ENCODE measurements around the gene GSK3B.

GSK3B gene

DNA sequence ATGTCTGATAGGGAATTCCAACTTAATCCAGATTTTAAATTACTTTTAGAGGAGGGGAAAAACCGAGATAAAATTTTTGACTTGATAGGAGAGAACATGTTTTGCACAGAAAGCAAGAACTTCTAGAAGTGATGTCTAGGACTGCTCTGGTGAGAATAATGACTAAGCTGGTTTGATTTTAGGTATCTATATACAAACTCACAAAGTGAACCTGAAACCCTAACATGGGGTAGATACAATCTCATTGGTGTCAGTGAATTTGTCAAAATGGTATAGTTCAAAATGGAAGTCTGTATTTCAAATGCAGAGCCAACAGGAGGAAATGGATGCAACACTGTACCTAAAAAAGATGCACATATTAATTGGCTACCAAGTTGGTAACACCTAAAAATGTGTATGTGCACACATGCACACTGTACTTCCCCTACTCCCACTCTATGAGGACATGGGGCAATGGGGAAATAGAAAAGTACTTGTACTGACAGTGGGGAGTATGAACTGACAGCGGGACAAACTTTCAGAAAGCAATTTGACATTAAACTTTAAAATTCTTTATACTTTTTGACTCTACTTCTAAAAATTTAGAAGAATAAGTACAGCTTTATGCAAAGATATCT lies 259.4 kb downstream of the GSK3B start:
- H3K4me3 ChIP-seq (ENCODE audit: low read depth, low read length) = no peak overlapping the region
- no peak for DNase-seq (ENCODE audit: low read depth)
- TF ChIP-seq, protein P1, sequence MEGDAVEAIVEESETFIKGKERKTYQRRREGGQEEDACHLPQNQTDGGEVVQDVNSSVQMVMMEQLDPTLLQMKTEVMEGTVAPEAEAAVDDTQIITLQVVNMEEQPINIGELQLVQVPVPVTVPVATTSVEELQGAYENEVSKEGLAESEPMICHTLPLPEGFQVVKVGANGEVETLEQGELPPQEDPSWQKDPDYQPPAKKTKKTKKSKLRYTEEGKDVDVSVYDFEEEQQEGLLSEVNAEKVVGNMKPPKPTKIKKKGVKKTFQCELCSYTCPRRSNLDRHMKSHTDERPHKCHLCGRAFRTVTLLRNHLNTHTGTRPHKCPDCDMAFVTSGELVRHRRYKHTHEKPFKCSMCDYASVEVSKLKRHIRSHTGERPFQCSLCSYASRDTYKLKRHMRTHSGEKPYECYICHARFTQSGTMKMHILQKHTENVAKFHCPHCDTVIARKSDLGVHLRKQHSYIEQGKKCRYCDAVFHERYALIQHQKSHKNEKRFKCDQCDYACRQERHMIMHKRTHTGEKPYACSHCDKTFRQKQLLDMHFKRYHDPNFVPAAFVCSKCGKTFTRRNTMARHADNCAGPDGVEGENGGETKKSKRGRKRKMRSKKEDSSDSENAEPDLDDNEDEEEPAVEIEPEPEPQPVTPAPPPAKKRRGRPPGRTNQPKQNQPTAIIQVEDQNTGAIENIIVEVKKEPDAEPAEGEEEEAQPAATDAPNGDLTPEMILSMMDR (IDR thresholded peaks at IDR 0.05; ENCODE audit: insufficient read depth, low read depth, low read length, missing control alignments) = no peak

DNA sequence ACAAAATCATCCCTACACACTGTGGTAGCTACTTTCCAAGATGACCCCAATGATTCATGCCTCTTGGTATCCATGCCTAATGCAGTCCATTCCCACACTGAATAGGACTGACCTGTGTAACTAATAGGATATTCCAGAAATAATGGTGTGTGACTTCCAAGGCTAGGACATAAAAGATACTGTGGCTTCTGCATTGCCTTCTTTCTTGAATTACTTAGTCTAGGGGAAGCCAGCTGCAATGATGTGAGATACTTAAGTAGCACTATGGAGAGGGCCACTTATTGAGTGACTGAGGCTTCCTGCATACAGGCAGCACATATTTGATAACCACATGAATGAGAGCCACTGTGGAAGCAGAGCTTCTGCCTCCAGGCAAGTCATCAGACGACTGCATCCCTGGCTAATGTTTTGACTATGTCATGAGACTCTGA lies 262.3 kb downstream of the GSK3B start:
- TF ChIP-seq, protein P1 (IDR thresholded peaks at IDR 0.05; ENCODE audit: insufficient read depth, low read depth, low read length, missing control alignments) = no peak
- no peak for DNase-seq (ENCODE audit: low read depth)
- no peak overlapping the region for H3K4me3 ChIP-seq (ENCODE audit: low read depth, low read length)

DNA sequence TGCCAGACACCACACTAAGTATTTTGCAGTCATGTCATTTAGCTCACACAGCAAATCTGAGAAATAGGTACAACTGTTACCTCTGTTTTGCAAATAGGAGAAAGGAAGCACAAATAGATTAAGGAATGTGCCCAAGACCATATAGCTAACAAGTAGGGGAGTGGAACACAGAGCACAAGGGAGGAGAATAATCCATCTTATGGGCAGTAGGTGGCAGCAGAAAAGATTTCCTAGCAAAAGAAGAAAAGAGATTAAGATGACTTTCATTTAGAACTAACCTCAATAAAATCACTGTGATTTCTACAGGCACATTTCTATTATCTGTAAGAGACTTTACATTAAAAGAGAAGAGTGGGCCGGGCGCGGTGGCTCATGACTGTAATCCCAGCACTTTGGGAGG lies 263.2 kb downstream of the GSK3B start:
- TF ChIP-seq, protein P1 (IDR thresholded peaks at IDR 0.05; ENCODE audit: insufficient read depth, low read depth, low read length, missing control alignments) = no peak
- DNase-seq (ENCODE audit: low read depth) = no peak

DNA sequence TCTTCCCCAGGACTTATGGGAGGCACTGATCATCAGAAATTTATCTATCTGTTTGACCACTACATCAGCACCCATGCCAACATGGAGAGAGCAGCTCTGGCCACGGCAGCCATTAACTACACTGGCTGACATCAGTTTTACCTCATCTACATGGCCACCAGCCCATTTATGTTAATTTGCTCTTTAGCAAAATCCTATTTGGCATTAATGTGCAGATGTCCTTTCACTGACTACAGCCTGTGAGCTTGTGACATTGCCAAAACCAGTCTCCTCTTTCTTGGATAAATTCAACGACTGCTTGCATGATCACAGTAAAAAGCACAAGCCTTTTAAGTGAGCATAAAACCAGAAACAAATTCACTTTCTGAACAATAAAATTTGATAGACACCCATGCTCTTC lies 264.8 kb downstream of the GSK3B start:
- DNase-seq (ENCODE audit: low read depth) = no peak
- H3K4me3 ChIP-seq (ENCODE audit: low read depth, low read length) = no peak overlapping the region
- TF ChIP-seq, protein P1 (IDR thresholded peaks at IDR 0.05; ENCODE audit: insufficient read depth, low read depth, low read length, missing control alignments) = no peak

More for the DNA sequence above, 263.2 kb downstream of the GSK3B start:
- no peak overlapping the region for H3K4me3 ChIP-seq (ENCODE audit: low read depth, low read length)

DNA sequence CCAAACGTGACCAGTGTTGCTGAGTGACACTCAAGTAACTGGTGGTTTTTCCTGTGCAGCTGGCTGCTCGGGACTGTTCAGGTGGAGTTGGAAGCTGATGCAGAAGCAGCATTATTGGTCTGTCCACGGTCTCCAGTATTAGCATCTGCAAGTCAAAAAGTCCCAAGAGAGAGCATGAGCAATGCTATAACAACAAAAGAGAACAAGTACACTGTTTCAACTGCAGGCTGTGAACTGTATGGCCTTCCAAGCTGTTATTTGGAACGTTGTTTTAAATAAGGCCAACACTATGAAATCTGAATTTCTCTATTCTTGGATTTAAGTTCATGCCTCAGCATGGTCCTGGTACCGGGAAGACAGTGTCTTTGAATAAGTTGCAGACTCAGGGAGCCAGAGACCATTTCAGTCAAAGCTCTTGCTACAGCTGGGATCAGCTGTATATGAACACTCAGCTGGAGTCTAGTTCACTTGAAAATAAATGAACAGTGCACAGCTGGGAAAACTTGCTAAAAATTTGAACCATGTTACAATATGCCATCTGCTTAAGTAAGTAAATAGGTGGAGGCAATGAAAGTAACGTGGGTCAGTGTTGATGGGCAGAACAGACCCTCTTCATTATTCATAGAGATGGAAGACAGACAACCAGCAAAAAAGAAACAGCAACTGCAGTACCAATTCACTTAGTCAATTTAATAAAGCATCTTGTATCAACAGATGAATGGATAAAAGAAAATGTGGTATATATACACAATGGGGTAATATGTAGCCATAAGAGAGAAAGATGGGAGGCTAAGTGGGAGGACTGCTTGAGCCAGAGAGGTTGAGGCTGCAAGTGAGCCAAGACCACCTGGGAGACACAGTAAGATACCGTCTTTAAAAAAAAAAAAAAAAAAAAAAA lies 267.3 kb downstream of the GSK3B start:
- no peak for DNase-seq (ENCODE audit: low read depth)
- H3K4me3 ChIP-seq (ENCODE audit: low read depth, low read length) = no peak overlapping the region
- TF ChIP-seq, protein P1 (IDR thresholded peaks at IDR 0.05; ENCODE audit: insufficient read depth, low read depth, low read length, missing control alignments) = no peak

DNA sequence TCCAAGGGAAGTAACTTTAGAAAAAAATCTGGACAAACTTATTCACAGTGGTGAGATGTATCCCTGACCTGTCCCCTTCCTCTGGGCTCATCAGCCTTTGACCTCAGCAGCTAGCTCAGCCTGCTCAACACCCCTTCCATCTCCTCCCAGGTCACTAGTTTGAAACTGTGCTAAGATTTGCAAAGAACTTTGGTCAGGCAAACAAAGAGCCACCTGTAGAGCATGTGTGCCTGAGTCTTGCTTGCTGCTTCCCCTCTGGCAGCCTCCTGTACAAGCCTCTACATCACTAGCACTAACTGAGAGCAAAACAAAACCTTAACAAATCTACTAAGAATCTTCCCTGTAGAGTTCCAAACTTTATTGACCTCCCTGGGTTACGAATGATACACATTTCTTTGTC lies 268.4 kb downstream of the GSK3B start:
- no peak for DNase-seq (ENCODE audit: low read depth)
- TF ChIP-seq, protein P1 (IDR thresholded peaks at IDR 0.05; ENCODE audit: insufficient read depth, low read depth, low read length, missing control alignments) = no peak
- no peak overlapping the region for H3K4me3 ChIP-seq (ENCODE audit: low read depth, low read length)
